Measurements from ENCODE around the gene SLX9. TPM values are rescaled to one million over a fixed set of nuclear protein-coding genes. Genes with fewer than 3 reads are reported as not detected.

Gene SLX9
- polyA plus RNA-seq, 1 donor from 2014 or later: 15.4 TPM

GRCh38 chr21:44911384-44912157, 28.3 kb upstream of the SLX9 start:
- no peaks in the 10 kb centered on the region for H3K9me2 ChIP-seq (ENCODE audit: insufficient read depth, low read length)
- H3K4me2 ChIP-seq (ENCODE audit: low read length): no peak overlapping the region
- H3K9ac ChIP-seq (ENCODE audit: low read length): no peak overlapping the region
- no peaks in the 10 kb centered on the region for H3F3A ChIP-seq (ENCODE audit: insufficient read depth, low read length, poor library complexity, severe bottlenecking)
- H3K9me3 ChIP-seq (ENCODE audit: low read length): no peaks in the 10 kb centered on the region
- no peak overlapping the region for H2AFZ ChIP-seq (ENCODE audit: low read depth, low read length)
- H3K79me2 ChIP-seq (replicated peaks; ENCODE audit: insufficient read depth, low read length): no peaks in the 10 kb centered on the region
- TF ChIP-seq POLR2AphosphoS5 (IDR thresholded peaks at IDR 0.05) (no peak), EP300 (conservative IDR thresholded peaks at IDR 0.05; ENCODE audit: poor library complexity, severe bottlenecking) (no peak), CTCF (IDR thresholded peaks at IDR 0.05; ENCODE audit: poor library complexity, severe bottlenecking) (no peak), TAF1 (IDR thresholded peaks at IDR 0.05; ENCODE audit: low read depth) (no peak), RAD21 (conservative IDR thresholded peaks at IDR 0.05) (no peak), SMC3 (conservative IDR thresholded peaks at IDR 0.05; ENCODE audit: poor library complexity) (no peak), MXI1 (conservative IDR thresholded peaks at IDR 0.05; ENCODE audit: poor library complexity, severe bottlenecking) (no peak), EZH2 (IDR thresholded peaks at IDR 0.05; ENCODE audit: borderline replicate concordance, insufficient read depth, low read length, poor library complexity, severe bottlenecking) (no peak), REST (IDR thresholded peaks at IDR 0.05; ENCODE audit: borderline replicate concordance) (no peak)
- H3K27ac ChIP-seq (ENCODE audit: low read length): no peak overlapping the region
- H3K4me3 ChIP-seq (ENCODE audit: low read length): no peak overlapping the region
- H3K27me3 ChIP-seq (ENCODE audit: insufficient read depth, low read depth, low read length): no peaks in the 10 kb centered on the region
- no peaks in the 10 kb centered on the region for H3K36me3 ChIP-seq (ENCODE audit: insufficient read depth, low read length)
- no peaks in the 10 kb centered on the region for H4K20me1 ChIP-seq (ENCODE audit: insufficient read depth)

GRCh38 chr21:44912158-44912473, 27.7 kb upstream of the SLX9 start:
- H3K9ac ChIP-seq (ENCODE audit: low read length): no peak overlapping the region
- no peaks in the 10 kb centered on the region for H3K36me3 ChIP-seq (ENCODE audit: insufficient read depth, low read length)
- H3K9me2 ChIP-seq (ENCODE audit: insufficient read depth, low read length): no peaks in the 10 kb centered on the region
- no peaks in the 10 kb centered on the region for H3K9me3 ChIP-seq (ENCODE audit: low read length)
- H3K27me3 ChIP-seq (ENCODE audit: insufficient read depth, low read depth, low read length): peaks cover 4% of the 10 kb centered on the region
- no peaks in the 10 kb centered on the region for H4K20me1 ChIP-seq (ENCODE audit: insufficient read depth)
- no peaks in the 10 kb centered on the region for H3F3A ChIP-seq (ENCODE audit: insufficient read depth, low read length, poor library complexity, severe bottlenecking)
- H3K4me3 ChIP-seq (ENCODE audit: low read length): no peak overlapping the region
- H2AFZ ChIP-seq (ENCODE audit: low read depth, low read length): no peak overlapping the region
- H3K27ac ChIP-seq (ENCODE audit: low read length): no peak overlapping the region
- no peak for TF ChIP-seq MXI1 (conservative IDR thresholded peaks at IDR 0.05; ENCODE audit: poor library complexity, severe bottlenecking)
- TF ChIP-seq RAD21 (conservative IDR thresholded peaks at IDR 0.05): no peak
- no peak for TF ChIP-seq CTCF (IDR thresholded peaks at IDR 0.05; ENCODE audit: poor library complexity, severe bottlenecking)
- no peak for TF ChIP-seq EZH2 (IDR thresholded peaks at IDR 0.05; ENCODE audit: borderline replicate concordance, insufficient read depth, low read length, poor library complexity, severe bottlenecking)
- no peak for TF ChIP-seq REST (IDR thresholded peaks at IDR 0.05; ENCODE audit: borderline replicate concordance)
- TF ChIP-seq SMC3 (conservative IDR thresholded peaks at IDR 0.05; ENCODE audit: poor library complexity): no peak
- no peak for TF ChIP-seq POLR2AphosphoS5 (IDR thresholded peaks at IDR 0.05)
- TF ChIP-seq EP300 (conservative IDR thresholded peaks at IDR 0.05; ENCODE audit: poor library complexity, severe bottlenecking): no peak
- TF ChIP-seq TAF1 (IDR thresholded peaks at IDR 0.05; ENCODE audit: low read depth): no peak
- no peak overlapping the region for H3K4me2 ChIP-seq (ENCODE audit: low read length)
- H3K79me2 ChIP-seq (replicated peaks; ENCODE audit: insufficient read depth, low read length): no peaks in the 10 kb centered on the region
